ENCODE data around the gene PLCB3. TPM values are rescaled to one million over a fixed set of nuclear protein-coding genes. Genes with fewer than 3 reads are reported as not detected.

PLCB3 gene
- total and polyA plus RNA-seq, 2 donors (not counting 3 experiments of a cell fraction or from before 2014, with no cell fraction given), result 32.3 to 61.1 TPM

- Histone ChIP-seq H3K4me3 (replicated peaks in 1 of 3; ENCODE audit: insufficient read depth in 1 of 3, low read depth in 1 of 3, low read length in 3 of 3) (peak within 1 kb of the TSS; percentile 57 to 76 (median 75)), H3K36me3 (ENCODE audit: control insufficient read depth in 2 of 2, extremely low read depth in 1 of 2, insufficient read depth in 2 of 2, low read length in 2 of 2) (peaks cover 2 to 18% of the 10 kb centered on the region in 2 experiments), H3K4me1 (ENCODE audit: control insufficient read depth, extremely low read depth, insufficient read depth, low read length) (peaks cover 10% of the 10 kb centered on the region), H3K4me2 (ENCODE audit: insufficient read depth, low read length) (peak within 1 kb of the TSS; percentile 87), H3K27me3 (ENCODE audit: control insufficient read depth in 2 of 2, insufficient read depth in 2 of 2, low read length in 2 of 2) (no peaks in the 10 kb centered on the region), H3K9me3 (replicated peaks; ENCODE audit: control insufficient read depth, insufficient read depth, low read length) (no peaks in the 10 kb centered on the region), H3K9ac (replicated peaks; ENCODE audit: extremely low read depth, insufficient read depth, low read length) (peak within 1 kb of the TSS; percentile 77), H4K20me1 (replicated peaks; ENCODE audit: control insufficient read depth, extremely low read depth, insufficient read depth, low read length) (no peaks in the 10 kb centered on the region), H3K27ac (ENCODE audit: insufficient read depth, low read depth, low read length) (peak within 1 kb of the TSS; percentile 87), H3K79me2 (ENCODE audit: control insufficient read depth, insufficient read depth, low read length) (peaks cover 4% of the 10 kb centered on the region), H2AFZ (ENCODE audit: low read depth, low read length) (peak within 1 kb of the TSS; percentile 65), H3K9me1 (replicated peaks; ENCODE audit: control insufficient read depth, extremely low read depth, insufficient read depth, low read length) (no peaks in the 10 kb centered on the region)
- TSS peak; percentile 44 for BruUV-seq (replicated peaks)
- POLR2A ChIA-PET, result interaction anchor here (0.6 to 2.1 kb wide), 7 partner anchors 9 to 137 kb away, joined by 3 to 6 read pairs (median 5); partner anchors contain the start of genes NUDT22, STIP1 and TRPT1
- dilution Hi-C loops (cut with MboI; ENCODE audit: extremely low pct_ligation_motif_present, low sequenced_read_pairs), result no loop called here
- FAIRE-seq, result no peak
- TF ChIP-seq POLR2A (IDR thresholded peaks at IDR 0.05; ENCODE audit: low read depth, low read length) (peak; percentile 64), CTCF (IDR thresholded peaks at IDR 0.05; ENCODE audit: extremely low read depth in 1 of 2, insufficient read depth in 1 of 2, low read depth in 1 of 2, low read length in 2 of 2) (peak in 1 of 2 donors; percentile 32), POLR2AphosphoS5 (IDR thresholded peaks at IDR 0.05; ENCODE audit: insufficient read depth, low read depth, low read length) (peak; percentile 87), EZH2 (IDR thresholded peaks at IDR 0.05; ENCODE audit: borderline replicate concordance, low read depth, low read length, severe bottlenecking) (no peak)
- CTCF ChIA-PET, result interaction anchor here (0.5 to 3.6 kb wide), 24 partner anchors 9 to 581 kb away, joined by 3 to 72 read pairs (median 6); partner anchors contain the start of genes BAD, CATSPERZ, CCDC88B and ESRRA
- intact Hi-C loops (cut with micrococcal nuclease), result loop anchor here (1.0 to 2.0 kb wide), 5 partner anchors 13 to 48 kb away; partner anchors contain the start of genes ESRRA and RPS6KA4
- DNase-seq (ENCODE audit: low read depth, low spot score), result peak; percentile 96
These were observed 66.8 kb downstream of the PLCB3 start, which contains the start of gene PRDX5 for GRCh38 chr11:64317961-64318765. Gene PRDX5, plus strand, starts transcription at chr11:64318121. Its CDS starts 95 bp downstream, at chr11:64318216.

Small RNAs within 50 kb of the gene (small RNA-seq; reads per million reads assigned to genes)
- gene RF00019 (ENCODE audit: insufficient read depth, insufficient read length, low read depth, low replicate concordance), result not detected

Other genes with a start within 250 kb of the PLCB3 start
- not detected in 2 replicates for gene FLRT1, start 215.6 kb upstream of the PLCB3 start, total RNA-seq
- not detected in 2 replicates for gene FLRT1, start 215.6 kb upstream of the PLCB3 start, polyA plus RNA-seq
- gene MACROD1, start 85.4 kb upstream of the PLCB3 start, total RNA-seq, result 16.2 and 16.6 TPM in 2 replicates
- 11.0 and 16.9 TPM in 2 replicates for gene MACROD1, start 85.4 kb upstream of the PLCB3 start, polyA plus RNA-seq
- gene STIP1, start 65.4 kb upstream of the PLCB3 start, total RNA-seq, result 223 and 226 TPM in 2 replicates
- 91.9 and 117 TPM in 2 replicates for gene STIP1, start 65.4 kb upstream of the PLCB3 start, polyA plus RNA-seq
- gene FERMT3, start 44.8 kb upstream of the PLCB3 start, total RNA-seq, result 63.4 and 64.4 TPM in 2 replicates
- 100 and 111 TPM in 2 replicates for gene FERMT3, start 44.8 kb upstream of the PLCB3 start, polyA plus RNA-seq
- gene TRPT1, start 25.3 kb upstream of the PLCB3 start, total RNA-seq, result 26.2 and 28.0 TPM in 2 replicates
- gene TRPT1, start 25.3 kb upstream of the PLCB3 start, polyA plus RNA-seq, result 56.6 and 69.5 TPM in 2 replicates
- 37.1 and 37.8 TPM in 2 replicates for gene NUDT22, start 25.3 kb upstream of the PLCB3 start, total RNA-seq
- 54.8 and 71.9 TPM in 2 replicates for gene NUDT22, start 25.3 kb upstream of the PLCB3 start, polyA plus RNA-seq
- gene DNAJC4, start 21.0 kb upstream of the PLCB3 start, total RNA-seq, result 23.5 and 24.4 TPM in 2 replicates
- 41.2 and 64.6 TPM in 2 replicates for gene DNAJC4, start 21.0 kb upstream of the PLCB3 start, polyA plus RNA-seq
- gene VEGFB, start 16.9 kb upstream of the PLCB3 start, total RNA-seq, result 89.6 and 98.1 TPM in 2 replicates
- gene VEGFB, start 16.9 kb upstream of the PLCB3 start, polyA plus RNA-seq, result 18.3 and 19.3 TPM in 2 replicates
- 48.4 and 48.5 TPM in 2 replicates for gene FKBP2, start 10.4 kb upstream of the PLCB3 start, total RNA-seq
- 63.1 and 74.4 TPM in 2 replicates for gene FKBP2, start 10.4 kb upstream of the PLCB3 start, polyA plus RNA-seq
- gene PPP1R14B, start 4.6 kb upstream of the PLCB3 start, total RNA-seq, result 431 TPM in 2 replicates
- gene PPP1R14B, start 4.6 kb upstream of the PLCB3 start, polyA plus RNA-seq, result 308 and 320 TPM in 2 replicates
- 61.6 and 65.3 TPM in 2 replicates for gene BAD, start 33.1 kb downstream of the PLCB3 start, total RNA-seq
- 88.0 and 100 TPM in 2 replicates for gene BAD, start 33.1 kb downstream of the PLCB3 start, polyA plus RNA-seq
- 42.5 and 46.0 TPM in 2 replicates for gene GPR137, start 34.3 kb downstream of the PLCB3 start, total RNA-seq
- 40.9 and 56.8 TPM in 2 replicates for gene GPR137, start 34.3 kb downstream of the PLCB3 start, polyA plus RNA-seq
- 0.44 TPM in 1 of 2 replicates, not detected in the other for gene KCNK4, start 39.8 kb downstream of the PLCB3 start, total RNA-seq
- gene KCNK4, start 39.8 kb downstream of the PLCB3 start, polyA plus RNA-seq, result 0.06 and 0.19 TPM in 2 replicates
- gene CATSPERZ, start 48.8 kb downstream of the PLCB3 start, total RNA-seq, result not detected in 2 replicates
- 0.11 and 0.67 TPM in 2 replicates for gene CATSPERZ, start 48.8 kb downstream of the PLCB3 start, polyA plus RNA-seq
- gene ESRRA, start 54.0 kb downstream of the PLCB3 start, total RNA-seq, result 37.4 and 38.0 TPM in 2 replicates
- gene ESRRA, start 54.0 kb downstream of the PLCB3 start, polyA plus RNA-seq, result 17.2 and 18.8 TPM in 2 replicates
- 187 and 195 TPM in 2 replicates for gene TRMT112, start 66.0 kb downstream of the PLCB3 start, total RNA-seq
- gene TRMT112, start 66.0 kb downstream of the PLCB3 start, polyA plus RNA-seq, result 396 and 575 TPM in 2 replicates
- gene PRDX5, start 66.6 kb downstream of the PLCB3 start, total RNA-seq, result 199 and 202 TPM in 2 replicates
- gene PRDX5, start 66.6 kb downstream of the PLCB3 start, polyA plus RNA-seq, result 647 and 709 TPM in 2 replicates
- 1.8 TPM in 2 replicates for gene CCDC88B, start 88.7 kb downstream of the PLCB3 start, total RNA-seq
- gene CCDC88B, start 88.7 kb downstream of the PLCB3 start, polyA plus RNA-seq, result 2.7 and 3.7 TPM in 2 replicates
- 41.8 and 44.1 TPM in 2 replicates for gene RPS6KA4, start 107.6 kb downstream of the PLCB3 start, total RNA-seq
- gene RPS6KA4, start 107.6 kb downstream of the PLCB3 start, polyA plus RNA-seq, result 26.5 and 29.2 TPM in 2 replicates

Data from endothelial cell of umbilical vein (primary cell).